Measurements from ENCODE around the gene CELF4.

Gene CELF4

DNA sequence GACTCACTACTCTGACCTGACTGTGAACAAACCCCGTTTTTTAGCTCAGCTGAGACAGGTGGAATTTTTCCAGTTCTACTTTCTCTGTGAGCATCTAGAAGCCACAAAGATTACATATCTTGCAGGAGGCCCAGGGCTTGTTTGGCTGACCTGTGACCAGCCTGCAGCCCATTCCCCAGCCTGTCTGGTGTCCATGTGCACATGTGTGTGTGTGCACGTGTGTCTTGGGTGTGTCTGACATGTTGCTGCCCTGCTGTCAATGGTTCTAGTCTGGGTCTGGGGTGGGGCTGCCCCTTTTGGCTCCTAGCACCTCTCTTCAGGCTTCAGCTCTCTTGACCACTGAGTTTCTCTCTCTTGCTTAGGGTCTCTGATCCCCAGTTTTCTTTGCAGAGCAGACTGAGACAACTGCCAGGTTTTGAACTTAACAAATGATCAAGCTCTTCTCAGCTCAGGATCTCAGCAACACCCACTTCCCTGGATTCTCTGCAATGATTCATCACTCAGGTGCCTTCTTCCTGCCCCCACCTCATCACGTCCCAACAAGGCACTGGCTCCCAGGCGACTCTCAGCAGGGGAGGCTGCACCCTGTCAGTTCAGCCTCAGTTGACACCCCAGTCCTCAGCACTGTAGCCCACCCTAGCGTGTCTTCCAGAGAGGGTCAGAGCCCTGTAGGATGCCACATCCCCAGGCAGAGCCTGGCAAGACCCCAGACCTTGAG is 130.3 kb downstream of the CELF4 start:
- Histone ChIP-seq H2AFZ (no peak overlapping the region), H3K4me3 (ENCODE audit: low read depth, low read length) (no peak overlapping the region), H3K27ac (no peak overlapping the region), H3K79me2 (no peaks in the 10 kb centered on the region), H3K9me3 (ENCODE audit: control insufficient read depth, low read length) (no peaks in the 10 kb centered on the region), H3K4me2 (ENCODE audit: low read length) (no peak overlapping the region), H3K9ac (no peak overlapping the region), H3K27me3 (ENCODE audit: control insufficient read depth, insufficient read depth, low read length) (no peaks in the 10 kb centered on the region), H3K4me1 (no peaks in the 10 kb centered on the region), H3K36me3 (ENCODE audit: control insufficient read depth, insufficient read depth, low read length) (no peaks in the 10 kb centered on the region)
- TF ChIP-seq, protein P1, sequence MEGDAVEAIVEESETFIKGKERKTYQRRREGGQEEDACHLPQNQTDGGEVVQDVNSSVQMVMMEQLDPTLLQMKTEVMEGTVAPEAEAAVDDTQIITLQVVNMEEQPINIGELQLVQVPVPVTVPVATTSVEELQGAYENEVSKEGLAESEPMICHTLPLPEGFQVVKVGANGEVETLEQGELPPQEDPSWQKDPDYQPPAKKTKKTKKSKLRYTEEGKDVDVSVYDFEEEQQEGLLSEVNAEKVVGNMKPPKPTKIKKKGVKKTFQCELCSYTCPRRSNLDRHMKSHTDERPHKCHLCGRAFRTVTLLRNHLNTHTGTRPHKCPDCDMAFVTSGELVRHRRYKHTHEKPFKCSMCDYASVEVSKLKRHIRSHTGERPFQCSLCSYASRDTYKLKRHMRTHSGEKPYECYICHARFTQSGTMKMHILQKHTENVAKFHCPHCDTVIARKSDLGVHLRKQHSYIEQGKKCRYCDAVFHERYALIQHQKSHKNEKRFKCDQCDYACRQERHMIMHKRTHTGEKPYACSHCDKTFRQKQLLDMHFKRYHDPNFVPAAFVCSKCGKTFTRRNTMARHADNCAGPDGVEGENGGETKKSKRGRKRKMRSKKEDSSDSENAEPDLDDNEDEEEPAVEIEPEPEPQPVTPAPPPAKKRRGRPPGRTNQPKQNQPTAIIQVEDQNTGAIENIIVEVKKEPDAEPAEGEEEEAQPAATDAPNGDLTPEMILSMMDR (IDR thresholded peaks at IDR 0.05) = no peak

DNA sequence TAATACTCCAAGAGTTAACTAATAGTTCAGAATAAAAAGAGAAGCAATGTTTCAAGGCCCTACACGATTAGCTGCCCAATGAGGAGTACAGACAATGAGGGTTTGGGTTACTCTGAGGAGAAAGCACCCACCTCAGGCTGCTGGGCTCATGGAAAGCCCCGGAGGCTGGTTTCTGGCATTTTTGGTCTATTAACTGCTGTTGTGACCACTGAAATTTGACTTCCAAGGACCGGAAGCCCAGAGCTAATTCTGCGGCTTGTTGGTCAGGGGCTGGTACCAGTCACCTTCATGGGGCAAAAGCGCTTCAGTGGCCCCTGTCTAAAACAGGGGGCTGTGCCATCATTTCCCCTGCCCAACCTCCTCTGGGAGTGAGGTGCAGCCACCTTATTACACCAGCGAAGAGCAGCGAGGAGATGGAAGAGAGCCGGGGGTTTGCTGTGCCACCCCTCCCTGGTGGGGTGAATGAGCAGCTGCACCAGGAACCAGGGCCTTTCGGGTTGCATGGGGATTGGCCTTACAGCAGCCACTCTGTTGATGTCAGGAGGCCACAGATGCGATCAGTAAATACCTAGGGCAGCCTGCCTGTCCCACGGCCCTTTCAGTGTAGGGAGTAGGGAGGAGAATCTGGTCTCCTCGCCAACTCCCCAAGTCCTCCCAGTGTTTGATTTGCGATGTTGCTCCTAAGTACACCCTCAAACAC is 131.3 kb downstream of the CELF4 start:
- no peaks in the 10 kb centered on the region for H3K79me2 ChIP-seq
- no peaks in the 10 kb centered on the region for H3K36me3 ChIP-seq (ENCODE audit: control insufficient read depth, insufficient read depth, low read length)
- no peak overlapping the region for H3K4me3 ChIP-seq (ENCODE audit: low read depth, low read length)
- no peak overlapping the region for H2AFZ ChIP-seq
- no peak overlapping the region for H3K9ac ChIP-seq
- no peaks in the 10 kb centered on the region for H3K27me3 ChIP-seq (ENCODE audit: control insufficient read depth, insufficient read depth, low read length)
- H3K9me3 ChIP-seq (ENCODE audit: control insufficient read depth, low read length) = no peaks in the 10 kb centered on the region
- H3K27ac ChIP-seq = no peak overlapping the region
- no peaks in the 10 kb centered on the region for H3K4me1 ChIP-seq
- no peak overlapping the region for H3K4me2 ChIP-seq (ENCODE audit: low read length)
- TF ChIP-seq, protein P1 (IDR thresholded peaks at IDR 0.05) = no peak

DNA sequence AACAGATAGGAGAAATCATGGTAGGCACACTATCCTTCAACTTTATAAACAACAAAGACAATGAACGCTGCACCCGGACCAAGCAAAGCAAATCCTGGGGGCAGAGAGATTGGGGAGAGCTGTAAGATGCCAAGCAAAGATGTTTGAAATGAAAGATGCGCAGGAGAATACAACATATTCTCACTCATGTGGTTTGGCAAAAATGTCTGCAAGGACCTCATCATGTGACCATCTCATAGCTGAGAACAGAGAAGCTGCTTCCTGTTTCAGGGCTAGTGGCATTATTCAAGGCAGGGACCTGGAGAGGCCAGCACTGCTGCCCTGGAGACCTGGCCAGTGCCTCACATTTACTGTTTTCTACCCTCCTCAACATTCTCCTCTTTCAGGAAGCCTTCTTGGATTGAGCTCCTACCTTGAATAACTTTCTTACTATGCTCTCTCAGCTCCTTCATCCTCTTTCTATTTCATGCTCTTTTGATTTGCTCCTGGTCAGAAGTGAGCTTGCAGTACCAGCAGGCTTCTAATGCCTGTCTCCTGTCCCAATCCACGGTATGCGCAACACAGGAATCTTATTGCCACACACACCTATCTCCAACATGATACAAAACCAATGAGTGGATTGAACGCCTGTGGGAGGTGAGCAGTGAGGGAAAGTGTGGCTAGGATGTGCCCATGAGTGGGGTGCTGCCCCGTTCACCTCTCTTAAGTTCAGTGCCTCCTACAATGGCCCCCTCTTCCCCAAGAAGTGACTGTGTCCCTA is 133.0 kb downstream of the CELF4 start:
- Histone ChIP-seq H2AFZ (no peak overlapping the region), H3K4me3 (ENCODE audit: low read depth, low read length) (no peak overlapping the region), H3K4me1 (no peaks in the 10 kb centered on the region), H3K27ac (no peak overlapping the region), H3K27me3 (ENCODE audit: control insufficient read depth, insufficient read depth, low read length) (no peaks in the 10 kb centered on the region), H3K36me3 (ENCODE audit: control insufficient read depth, insufficient read depth, low read length) (no peaks in the 10 kb centered on the region), H3K79me2 (no peaks in the 10 kb centered on the region), H3K9ac (no peak overlapping the region), H3K9me3 (ENCODE audit: control insufficient read depth, low read length) (no peaks in the 10 kb centered on the region), H3K4me2 (ENCODE audit: low read length) (no peak overlapping the region)
- TF ChIP-seq, protein P1 (IDR thresholded peaks at IDR 0.05) = no peak

DNA sequence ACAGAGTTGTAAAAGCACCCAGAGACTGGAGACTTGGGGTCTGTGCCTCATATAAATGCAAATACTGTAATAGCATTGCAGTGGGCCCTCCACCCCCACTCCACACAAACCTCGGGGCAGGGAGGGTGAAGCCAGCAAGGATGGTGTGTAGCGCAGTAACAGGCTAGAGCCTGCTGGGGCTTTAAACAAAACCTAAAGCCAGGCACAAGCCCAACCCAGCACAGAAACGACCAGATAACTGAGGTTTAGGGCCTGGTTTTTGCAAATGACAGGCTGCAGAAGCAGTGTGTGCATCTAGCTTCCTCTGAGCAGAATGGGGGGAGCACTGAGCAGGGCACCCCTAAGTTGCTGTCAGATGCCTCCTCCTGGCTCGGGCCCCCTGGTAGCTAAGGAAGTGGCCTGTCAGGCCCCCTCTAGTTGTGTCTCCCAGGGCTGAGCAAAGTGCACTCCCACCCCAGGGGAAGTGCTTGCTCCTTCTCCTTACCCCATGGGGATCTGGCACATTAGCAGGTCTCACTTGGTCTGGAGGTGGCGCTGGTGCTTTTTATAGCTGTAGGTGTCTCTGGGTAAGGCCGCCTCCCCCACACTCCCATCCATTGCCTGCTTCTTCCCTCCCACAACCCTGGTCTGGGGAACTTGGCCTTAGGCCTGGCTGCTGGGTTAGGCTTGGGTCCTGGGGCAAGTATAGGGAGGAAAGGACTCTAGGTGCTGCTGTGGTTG is 135.1 kb downstream of the CELF4 start:
- TF ChIP-seq, protein P1 (IDR thresholded peaks at IDR 0.05) = no peak

More for the DNA sequence above, 135.1 kb downstream of the CELF4 start:
- Histone ChIP-seq H2AFZ (no peak overlapping the region), H3K79me2 (no peaks in the 10 kb centered on the region), H3K9me3 (ENCODE audit: control insufficient read depth, low read length) (no peaks in the 10 kb centered on the region), H3K4me1 (no peaks in the 10 kb centered on the region), H3K9ac (no peak overlapping the region), H3K4me2 (ENCODE audit: low read length) (no peak overlapping the region), H3K36me3 (ENCODE audit: control insufficient read depth, insufficient read depth, low read length) (no peaks in the 10 kb centered on the region), H3K27me3 (ENCODE audit: control insufficient read depth, insufficient read depth, low read length) (no peaks in the 10 kb centered on the region), H3K4me3 (ENCODE audit: low read depth, low read length) (no peak overlapping the region), H3K27ac (no peak overlapping the region)
